Measurements from ENCODE around the gene ELK3.

ELK3 gene

DNA sequence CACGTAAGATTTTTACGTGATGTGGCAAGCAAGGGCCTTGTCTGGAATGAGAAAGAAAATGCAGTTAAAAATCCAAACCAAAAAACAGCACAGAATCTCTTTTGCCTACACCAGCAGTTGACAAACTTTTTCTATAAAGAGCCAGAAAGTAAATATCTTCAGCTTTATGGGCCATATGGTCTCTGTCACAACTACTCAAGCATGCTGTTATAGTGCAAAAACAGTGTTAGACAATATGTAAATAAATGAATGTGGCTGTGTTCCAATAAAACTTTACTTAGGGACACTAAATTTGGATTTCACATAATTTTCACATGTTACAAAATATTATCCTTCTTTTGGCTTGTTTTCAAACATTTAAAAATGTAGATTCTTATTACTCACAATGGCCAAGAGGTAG lies 6.2 kb upstream of the ELK3 start:
- DNase-seq (ENCODE audit: low read depth in 2 of 3, low spot score in 2 of 3) = no peak

DNA sequence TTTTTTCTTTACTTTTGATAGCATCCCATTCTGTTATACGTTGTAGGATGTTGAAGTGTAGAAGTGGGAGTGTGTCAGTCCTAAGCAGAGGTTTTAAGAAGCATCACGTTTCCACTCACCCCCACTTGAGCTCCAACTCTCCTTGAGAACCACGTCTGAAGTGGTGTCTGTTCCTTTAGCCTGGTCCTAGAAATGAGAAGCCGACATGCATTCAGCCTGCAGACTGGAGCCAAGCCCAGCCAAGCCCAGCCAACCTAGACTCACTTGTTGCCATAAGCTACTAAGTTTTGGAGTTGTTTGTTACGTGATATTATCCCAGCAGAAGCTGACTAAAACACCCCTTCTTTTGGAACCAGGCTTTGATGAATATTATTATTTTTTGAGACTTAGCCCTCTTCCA lies 4.4 kb upstream of the ELK3 start:
- no peak for DNase-seq (ENCODE audit: low read depth in 2 of 3, low spot score in 2 of 3)

DNA sequence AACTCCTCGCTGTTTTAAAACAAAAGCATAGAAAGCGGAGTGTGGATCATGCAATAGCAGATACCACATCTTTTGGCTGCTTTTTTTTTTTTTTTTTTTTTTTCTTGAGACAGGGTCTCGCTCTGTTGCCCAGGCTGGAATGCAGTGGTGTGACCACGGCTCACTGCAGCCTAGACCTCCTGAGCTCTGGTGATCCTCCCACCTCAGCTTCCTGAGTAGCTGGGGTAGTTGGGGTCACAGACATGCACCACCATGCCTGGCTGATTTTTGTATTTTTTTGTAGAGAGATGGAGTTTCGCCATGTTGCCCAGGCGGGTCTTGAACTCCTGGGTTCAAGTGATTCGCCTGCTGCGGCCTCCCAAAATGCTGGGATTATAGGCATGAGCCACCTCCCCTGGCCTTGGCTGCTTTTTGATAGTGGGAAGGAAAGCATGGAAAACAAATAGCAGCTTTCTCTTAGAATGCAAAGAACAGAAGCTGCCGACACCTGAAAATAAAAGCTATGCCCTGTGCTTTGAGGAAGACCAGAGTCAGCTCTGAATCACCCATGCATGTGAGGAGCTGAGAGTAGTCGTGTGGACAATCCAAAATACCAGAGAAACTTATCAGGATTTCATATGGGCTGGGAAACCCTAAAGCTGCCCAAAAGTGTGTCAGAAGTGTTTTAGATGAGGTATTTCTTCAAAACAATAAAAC lies 3.6 kb upstream of the ELK3 start:
- DNase-seq (ENCODE audit: low read depth in 2 of 3, low spot score in 2 of 3) = no peak

DNA sequence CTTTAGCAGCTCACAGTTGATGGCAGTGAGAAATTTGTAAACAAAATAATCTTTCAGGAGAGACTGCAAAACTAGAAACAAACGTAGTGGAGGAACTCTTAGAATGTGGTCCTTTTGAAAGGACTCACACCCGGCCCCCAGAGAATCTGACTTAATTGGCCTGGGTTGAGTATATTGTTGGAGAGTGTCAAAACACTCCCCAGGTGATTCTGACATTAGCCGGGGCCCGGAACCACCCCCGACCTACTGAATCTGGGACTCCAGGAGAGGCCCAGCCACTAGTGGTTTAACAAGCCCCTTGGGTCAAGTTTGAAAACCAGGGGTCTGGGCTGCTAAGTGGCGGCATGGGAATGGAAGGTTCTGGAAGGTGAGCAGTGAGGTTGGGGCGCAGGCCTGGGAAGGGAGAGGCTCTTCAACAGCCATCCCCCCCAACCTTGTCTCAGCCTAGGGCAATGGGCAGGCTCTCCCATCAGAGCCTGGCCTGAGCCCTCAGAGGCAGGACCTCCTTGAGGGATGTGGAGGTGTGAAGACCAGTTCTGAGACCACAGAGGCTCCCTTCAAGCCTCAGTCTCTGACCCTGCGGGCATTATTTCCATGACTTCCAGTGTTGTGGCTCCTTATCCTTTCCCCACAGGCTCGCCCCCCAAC lies 1.1 kb upstream of the ELK3 start:
- no peak for DNase-seq (ENCODE audit: low read depth in 2 of 3, low spot score in 2 of 3)

DNA sequence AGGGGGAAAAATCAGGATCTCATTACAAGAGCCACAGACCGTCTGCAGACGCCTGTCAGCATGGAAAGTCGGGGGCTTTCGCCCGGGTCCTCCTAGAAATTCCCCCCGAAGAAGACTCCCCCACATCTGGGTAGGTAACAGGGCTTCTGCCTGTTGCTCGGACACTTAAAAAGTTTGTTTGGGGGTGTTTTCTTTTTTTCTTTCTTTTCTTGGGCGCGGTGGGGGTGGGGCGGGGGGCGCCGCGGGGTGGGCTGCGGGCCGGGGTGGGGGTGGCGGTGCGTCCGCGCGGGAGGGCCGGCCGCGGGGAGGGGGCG lies 358 bp downstream of the ELK3 start:
- no peak for DNase-seq (ENCODE audit: low read depth in 2 of 3, low spot score in 2 of 3)

DNA sequence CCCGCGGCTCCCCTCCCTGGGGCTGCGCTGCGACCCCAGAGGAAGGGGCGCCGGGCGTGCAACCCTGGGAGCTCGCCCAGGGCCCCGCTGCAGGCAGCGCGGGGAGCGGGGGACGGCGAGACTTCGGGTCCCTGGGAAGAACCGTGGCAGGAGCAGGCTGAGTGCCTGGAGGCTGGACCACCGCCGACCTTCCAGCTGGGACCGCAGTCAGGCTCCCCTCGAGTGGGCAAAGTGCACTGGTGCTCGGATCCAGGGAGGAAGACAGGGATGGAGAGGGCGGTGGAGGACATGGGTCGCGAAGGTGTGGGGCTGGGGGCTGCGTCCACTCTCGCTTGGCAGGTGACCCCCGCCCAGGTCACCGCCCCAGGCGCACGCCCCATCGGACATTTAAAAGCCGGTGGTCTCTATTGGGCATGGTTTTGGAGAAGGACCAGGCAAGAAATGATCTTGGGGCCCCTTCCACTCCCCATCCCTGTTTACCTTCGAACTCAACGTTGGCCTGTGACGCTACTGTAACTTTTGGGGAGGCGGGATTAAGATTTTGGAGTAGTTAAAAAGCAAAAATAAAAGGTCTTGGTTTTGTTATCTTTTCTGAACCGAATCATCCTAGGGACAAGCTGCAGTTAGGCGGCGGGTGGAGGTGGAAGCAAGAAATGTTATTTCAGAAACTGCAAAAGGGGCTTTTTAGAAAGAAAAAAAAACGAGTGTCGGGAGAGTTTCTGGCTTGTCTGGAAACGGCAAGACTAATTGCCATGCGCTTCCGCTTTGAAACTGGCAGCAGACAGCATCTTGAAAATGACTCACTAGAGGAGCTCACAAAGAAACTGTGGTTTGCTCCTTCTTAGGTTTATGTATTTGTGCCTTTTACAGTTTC lies 1.0 kb downstream of the ELK3 start:
- DNase-seq (ENCODE audit: low read depth in 2 of 3, low spot score in 2 of 3) = peak in 1 of 3 experiments; percentile 52

DNA sequence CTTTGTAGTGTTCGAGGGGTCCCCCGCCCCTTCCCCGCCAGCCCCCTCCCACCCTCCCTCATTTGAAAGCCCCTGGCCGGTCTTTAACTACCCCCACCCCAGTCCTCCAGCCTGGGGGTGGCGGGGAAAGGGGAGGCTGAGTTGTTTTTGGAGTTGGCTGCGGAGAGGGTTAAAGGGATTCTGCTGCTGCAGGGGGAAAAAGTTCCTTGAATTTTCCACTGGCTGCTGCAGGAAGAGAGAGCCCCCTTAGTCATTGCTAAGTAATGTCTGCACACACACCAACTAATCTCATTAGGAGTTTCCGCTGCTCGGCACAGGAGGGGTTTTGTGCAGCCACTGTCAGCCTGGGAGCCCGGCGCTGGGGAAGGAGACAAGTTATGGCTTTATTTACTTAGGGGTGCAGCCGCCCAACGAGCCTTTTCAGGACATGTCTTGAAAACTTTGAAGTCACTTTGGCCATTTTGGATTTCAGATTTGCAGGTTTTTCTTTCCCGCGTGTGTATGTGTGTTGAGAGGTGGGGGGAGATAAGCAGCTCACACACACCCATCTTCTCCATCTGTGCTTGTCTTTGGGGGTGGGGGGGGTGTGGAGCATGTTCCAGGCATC lies 1.8 kb downstream of the ELK3 start:
- DNase-seq (ENCODE audit: low read depth in 2 of 3, low spot score in 2 of 3) = no peak

DNA sequence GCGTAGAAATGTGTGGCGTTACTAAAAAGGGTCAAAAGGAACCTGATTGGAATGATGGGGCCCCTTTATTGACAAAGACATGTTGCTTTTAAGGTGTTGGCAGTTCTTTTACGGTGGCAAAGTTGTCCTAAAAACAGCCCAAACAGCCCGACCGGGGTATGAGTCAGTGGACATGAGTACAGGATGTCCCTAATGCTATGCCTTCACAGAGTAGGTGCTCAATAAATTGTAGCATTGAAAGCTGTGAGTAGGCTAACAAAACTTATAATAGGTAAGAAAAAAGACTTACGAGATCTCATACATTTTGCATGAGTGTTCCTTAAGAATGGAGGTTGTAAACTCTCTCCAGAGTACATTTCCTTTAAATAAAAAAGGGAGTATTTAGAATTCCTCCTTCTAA lies 2.6 kb downstream of the ELK3 start:
- no peak for DNase-seq (ENCODE audit: low read depth in 2 of 3, low spot score in 2 of 3)

DNA sequence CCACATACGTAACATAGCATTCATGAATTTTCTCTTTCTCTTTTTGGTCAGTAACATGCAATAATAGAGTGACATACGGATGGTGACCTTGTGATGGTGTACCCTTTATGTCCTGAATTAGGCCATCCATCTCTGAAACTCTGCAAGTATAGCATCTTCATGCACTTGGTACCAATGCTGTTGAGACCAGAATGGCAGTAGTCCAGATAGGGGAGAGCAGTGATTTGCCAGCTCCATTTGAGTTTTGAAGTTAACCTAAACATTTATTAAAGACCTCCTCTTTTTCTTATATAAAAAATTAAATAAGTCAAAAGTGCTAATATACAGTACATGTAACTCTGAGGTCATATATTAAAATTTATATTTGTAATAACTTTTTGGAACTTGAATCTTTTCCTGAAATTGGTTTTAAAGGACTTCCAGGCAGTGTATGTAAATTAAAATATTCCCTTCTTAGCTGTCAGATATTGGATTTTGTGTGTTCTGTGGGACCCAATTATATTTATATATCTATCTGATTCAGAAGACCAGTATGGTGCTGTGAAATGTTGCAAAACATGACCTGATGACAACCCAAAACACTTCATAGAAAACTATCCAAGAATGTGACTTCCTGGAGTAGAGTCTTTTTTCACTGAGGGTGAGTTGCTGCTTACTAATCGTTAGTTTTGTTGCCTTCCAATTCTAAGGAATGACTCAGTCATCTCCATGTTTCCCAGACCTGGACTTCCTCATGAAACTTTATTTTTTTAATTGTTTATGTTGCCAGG lies 3.5 kb downstream of the ELK3 start:
- no peak for DNase-seq (ENCODE audit: low read depth in 2 of 3, low spot score in 2 of 3)

DNA sequence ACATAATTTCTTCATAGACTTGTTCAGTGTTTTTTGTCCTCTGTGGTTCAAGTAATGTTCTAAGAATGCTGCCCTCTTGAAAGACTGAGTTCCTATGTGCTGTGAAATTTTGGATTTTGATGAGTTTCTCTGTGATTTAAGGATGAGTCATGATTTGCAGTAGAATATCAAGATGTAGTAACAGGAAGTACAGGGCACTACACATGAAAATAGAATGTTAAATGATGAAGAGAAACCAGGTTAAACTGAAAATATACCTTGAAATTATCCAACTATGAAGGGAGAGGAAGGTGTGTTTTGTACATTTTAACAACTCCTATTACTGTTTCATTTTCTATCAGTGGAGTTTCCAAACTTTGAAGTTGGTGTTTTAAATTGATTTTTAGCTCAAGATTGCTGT lies 4.8 kb downstream of the ELK3 start:
- DNase-seq (ENCODE audit: low read depth in 2 of 3, low spot score in 2 of 3) = no peak

DNA sequence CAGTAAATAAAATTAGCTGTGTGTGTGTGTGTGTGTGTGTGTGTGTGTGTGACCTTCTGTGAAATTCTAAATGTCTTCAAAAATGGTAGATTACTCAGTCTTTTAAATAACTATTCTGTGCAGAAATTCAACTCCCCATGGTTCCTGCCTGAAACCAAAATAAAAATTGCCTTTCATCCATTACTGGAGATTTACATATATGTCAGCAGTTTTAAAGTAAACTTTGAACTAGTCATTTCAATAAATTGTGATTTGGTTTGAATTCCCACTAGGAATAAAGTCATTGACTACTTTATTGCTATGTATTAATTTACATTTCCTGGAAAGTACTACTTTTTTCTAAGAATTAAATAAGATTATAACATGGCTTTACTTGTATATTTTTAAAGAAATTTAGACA lies 5.3 kb downstream of the ELK3 start:
- no peak for DNase-seq (ENCODE audit: low read depth in 2 of 3, low spot score in 2 of 3)

DNA sequence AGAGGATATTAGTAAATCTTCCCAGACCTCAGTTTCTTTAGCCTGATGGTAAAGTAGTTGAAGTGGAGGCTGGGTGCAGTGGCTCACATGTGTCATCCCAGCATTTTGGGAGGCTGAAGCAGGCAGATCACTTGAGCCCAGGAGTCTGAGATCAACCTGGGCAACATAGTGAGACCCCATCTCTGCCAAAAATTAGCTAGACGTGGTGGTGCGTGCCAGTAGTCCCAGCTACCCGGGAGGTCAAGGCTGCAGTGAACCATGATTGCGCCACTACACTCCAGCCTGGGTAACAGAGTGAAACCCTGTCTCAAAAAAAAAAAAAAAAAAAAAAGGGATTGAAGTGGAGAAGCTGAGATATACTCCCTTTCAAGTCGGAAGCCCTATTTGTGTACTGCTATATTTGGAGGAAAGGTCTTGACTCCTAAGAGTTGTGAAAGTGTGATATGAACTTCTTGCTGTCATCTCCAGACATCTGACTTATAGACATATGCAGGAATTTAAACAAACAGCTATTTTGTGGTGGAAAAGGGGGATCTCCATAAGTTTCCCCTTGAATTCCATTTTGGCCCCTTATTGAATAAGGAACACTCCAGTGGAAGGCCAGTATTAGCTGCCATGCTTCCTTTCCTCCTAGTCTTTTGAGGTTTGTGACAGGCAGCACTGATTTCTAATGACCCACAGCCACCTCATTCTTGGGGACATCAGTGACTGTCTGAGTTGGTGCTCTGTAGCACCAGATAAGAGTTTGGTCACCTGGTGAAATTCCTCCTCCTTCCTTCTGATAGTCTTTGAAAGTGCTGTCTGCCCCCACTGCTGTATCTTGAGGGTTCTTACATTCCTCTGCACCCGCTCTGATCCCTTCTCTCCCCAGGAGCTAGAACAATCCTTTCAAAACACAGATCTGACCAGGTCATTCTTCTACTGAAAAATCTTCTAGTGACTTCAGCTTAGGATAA lies 7.4 kb downstream of the ELK3 start:
- DNase-seq (ENCODE audit: low read depth in 2 of 3, low spot score in 2 of 3) = no peak

DNA sequence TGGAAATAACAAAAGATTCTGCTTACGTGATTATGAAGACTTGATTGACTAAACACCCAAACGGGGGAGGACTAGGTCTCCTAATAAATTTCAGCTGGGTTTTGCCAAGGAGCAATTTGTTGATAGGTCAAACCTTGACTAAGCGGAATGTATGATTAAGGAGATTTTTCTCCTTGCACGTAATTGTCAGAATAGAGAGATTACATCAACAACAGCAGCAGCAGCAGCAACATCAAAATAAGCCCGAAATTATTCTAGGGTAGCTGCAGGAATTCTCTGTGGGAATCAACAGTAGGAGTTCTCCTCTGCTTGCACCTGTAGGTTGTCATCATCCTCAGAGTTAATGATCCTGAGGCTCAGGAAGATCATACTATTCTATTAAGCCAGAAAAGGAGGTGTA lies 10.2 kb downstream of the ELK3 start:
- no peak for DNase-seq (ENCODE audit: low read depth in 2 of 3, low spot score in 2 of 3)

DNA sequence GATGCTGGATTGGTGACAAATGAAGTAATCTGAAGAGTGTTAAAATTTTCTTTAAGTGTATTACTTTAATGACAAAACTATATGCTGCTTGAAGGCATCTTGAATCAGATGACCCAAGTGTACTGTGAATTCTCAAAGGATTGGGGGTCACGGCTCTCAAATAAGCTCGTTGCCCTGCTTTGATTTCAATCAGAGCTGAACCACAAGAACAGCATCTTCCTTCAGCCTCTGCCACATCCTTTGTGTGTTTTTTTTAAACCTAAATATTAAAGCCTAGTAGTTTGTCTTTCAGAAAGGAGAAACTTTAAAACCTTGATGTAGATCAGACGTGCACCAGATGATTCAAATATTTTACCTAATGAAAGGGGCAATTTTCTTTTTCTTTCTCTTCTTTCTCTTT lies 11.7 kb downstream of the ELK3 start:
- no peak for DNase-seq (ENCODE audit: low read depth in 2 of 3, low spot score in 2 of 3)

DNA sequence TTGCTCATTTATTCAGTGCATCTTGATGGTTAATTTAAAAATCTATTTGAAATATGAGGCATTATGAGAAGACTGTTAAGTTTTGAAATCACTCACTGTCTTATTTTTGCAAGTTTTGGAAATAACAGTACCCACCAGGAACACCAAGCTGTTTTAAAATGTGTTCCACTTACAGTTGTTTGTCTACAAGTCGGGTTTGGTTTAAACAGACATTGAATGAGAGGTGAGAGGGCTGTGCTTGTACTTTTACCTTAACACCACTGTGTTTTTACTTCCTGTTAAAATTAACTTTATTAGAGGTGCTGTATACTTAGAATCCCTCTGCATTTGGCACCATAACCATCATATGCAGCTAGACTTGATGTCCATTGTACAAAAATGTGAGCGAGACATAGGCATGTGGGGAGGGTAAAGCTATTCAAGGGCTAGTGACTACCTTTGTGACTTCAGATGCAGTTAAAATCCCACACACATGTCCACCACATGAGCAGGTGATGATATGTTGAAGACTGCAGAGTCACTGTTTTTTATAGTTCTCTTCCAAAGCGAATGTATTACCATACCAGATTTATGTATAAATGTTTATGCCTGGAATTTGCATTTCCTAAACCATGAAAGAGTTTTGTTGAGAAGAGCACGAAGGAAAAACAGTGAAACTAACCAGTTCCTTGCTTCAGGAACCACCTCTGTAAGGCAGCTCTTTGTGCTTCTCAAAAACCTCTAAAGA lies 12.9 kb downstream of the ELK3 start:
- DNase-seq (ENCODE audit: low read depth in 2 of 3, low spot score in 2 of 3) = no peak

DNA sequence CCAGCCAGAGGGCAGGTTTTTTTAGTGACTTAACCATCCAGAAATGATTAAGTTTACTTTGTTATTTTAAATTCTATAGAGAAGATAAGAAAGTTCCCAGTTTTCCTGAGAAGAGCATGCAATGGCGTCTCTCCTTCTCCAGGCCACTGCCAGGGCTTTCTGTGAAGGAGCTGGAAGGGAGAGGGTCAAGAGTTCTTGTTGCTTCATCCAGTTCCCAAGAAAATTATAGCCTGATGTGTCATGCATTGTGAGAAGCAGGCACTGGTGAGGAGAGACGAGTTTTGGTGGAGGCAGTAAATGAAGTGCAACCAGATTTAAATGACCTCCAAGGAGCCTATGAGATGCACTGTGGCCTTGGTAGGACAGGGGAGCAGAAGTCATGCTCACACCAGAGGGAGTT lies 14.2 kb downstream of the ELK3 start:
- no peak for DNase-seq (ENCODE audit: low read depth in 2 of 3, low spot score in 2 of 3)

DNA sequence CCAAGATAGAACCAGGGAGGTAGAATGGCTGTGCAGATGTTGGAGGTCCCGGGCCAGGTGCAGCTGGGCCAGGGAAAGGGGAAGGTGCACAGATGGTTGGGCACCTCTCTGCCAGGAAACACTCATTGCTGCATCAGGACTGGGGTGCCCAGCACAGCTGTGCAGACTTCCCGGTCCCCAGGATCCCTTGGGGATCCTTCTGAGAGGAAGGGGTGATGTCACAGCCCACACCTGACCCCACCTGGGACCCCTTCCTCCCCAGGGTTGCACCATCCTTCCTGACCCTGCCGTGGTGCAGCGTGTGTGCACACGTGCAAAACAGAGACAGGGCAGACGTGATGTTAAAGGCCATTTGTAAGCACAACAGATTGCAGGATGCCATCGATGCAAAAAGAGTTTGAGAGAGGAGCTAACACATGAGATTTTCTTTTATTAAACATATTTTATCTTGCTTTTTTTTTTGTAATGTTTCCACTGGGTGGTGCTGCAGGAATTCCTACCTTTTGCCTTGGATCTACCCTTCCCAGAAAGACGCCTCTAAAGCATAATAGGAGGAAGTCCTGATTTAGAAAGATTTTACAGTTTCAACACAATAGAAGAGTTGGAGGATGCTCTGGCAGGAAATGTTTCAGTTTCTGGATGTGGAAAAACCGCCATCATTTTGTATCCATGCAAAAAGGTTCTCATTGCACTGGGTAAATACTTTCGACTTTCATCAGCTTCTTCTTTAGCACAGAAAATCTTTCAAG lies 14.8 kb downstream of the ELK3 start:
- no peak for DNase-seq (ENCODE audit: low read depth in 2 of 3, low spot score in 2 of 3)

DNA sequence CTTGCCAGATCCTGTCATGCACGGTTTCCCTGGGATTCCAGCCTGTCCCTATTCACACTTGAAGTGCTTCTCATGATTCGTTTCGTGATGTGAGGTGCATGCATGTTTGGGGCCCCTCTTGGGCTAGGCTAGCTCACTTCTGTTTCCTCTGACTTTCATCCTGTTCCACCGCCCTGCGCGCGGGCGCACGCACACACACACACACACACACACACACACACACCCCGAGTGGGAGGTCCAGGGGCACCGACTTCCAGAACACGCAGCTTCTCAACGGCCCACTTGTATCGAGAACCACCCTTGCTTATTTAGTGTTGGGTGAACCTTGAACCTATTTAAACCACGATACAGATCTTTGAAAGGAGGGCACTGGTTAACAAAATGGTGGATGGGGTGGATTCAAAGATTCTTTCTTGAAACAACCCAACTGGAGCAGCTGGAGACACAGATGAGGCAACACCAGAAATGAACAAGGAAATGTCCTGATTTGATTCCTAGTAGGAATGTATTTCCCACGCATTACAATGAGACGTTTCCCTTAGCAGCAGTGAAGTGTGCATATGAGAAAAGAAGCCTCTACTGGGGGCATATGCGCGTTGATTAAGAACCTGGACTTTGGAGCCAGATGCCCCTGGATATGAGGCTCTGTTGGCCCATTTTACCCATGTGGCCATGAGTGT lies 16.3 kb downstream of the ELK3 start:
- no peak for DNase-seq (ENCODE audit: low read depth in 2 of 3, low spot score in 2 of 3)

All from activated CD8-positive, alpha-beta memory T cell treated with anti-CD3 and anti-CD28 coated beads for 48 hours (primary cell).